Activated T-helper 1 cell treated with Interleukin-2 at 50 U/mL for 16 hours (primary cell): ENCODE results near the gene AIM2.
"Not testable (repeated sequence)": the region's sequence is repeated elsewhere in the genome, so short reads cannot be mapped to it uniquely, and the experiment has no call there.

Experiments
- DNase-seq: peaks from one replicate; pipeline ENCODE4 v3.0.0-alpha.2; 2020; ENCODE audit warnings: low read depth

The AIM2 gene

GRCh38 chr1:159079525-159079924 lies 3.0 kb upstream of the AIM2 start:
- DNase-seq, result no peak

GRCh38 chr1:159077120-159077961 lies 775 bp upstream of the AIM2 start:
- peak; percentile 88 for DNase-seq

- DNase-seq, result no peak
Observed at GRCh38 chr1:159071970-159072582, 4.5 kb downstream of the AIM2 start.

- no peak for DNase-seq
Observed at GRCh38 chr1:159068886-159069285, 7.7 kb downstream of the AIM2 start.

GRCh38 chr1:159067699-159068621 lies 8.6 kb downstream of the AIM2 start:
- DNase-seq, result no peak

- DNase-seq, result no peak
Observed at GRCh38 chr1:159066108-159066507, 10.5 kb downstream of the AIM2 start.

GRCh38 chr1:159065106-159065505 lies 11.5 kb downstream of the AIM2 start:
- DNase-seq, result no peak

GRCh38 chr1:159058751-159059150 lies 17.8 kb downstream of the AIM2 start:
- no peak for DNase-seq

GRCh38 chr1:159056069-159056698 lies 20.4 kb downstream of the AIM2 start:
- no peak for DNase-seq

- no peak for DNase-seq
Observed at GRCh38 chr1:159055181-159055641, 21.4 kb downstream of the AIM2 start.

- no peak for DNase-seq
Observed at GRCh38 chr1:159054427-159054826, 22.1 kb downstream of the AIM2 start.

GRCh38 chr1:159051436-159051835 lies 25.1 kb downstream of the AIM2 start:
- DNase-seq, result no peak

GRCh38 chr1:159046486-159046885 lies 30.1 kb downstream of the AIM2 start:
- DNase-seq, result not testable (repeated sequence)

- DNase-seq, result no peak
Observed at GRCh38 chr1:159040893-159041724, 35.5 kb downstream of the AIM2 start.

GRCh38 chr1:159040206-159040605 lies 36.4 kb downstream of the AIM2 start:
- DNase-seq, result no peak

- DNase-seq, result no peak
Observed at GRCh38 chr1:159030877-159031447, 45.6 kb downstream of the AIM2 start.

- no peak for DNase-seq
Observed at GRCh38 chr1:159030311-159030710, 46.3 kb downstream of the AIM2 start.

GRCh38 chr1:159026841-159027240 lies 49.7 kb downstream of the AIM2 start:
- not testable (repeated sequence) for DNase-seq

GRCh38 chr1:159025043-159025442 lies 51.5 kb downstream of the AIM2 start:
- no peak for DNase-seq

- DNase-seq, result no peak
Observed at GRCh38 chr1:159023723-159024122, 52.8 kb downstream of the AIM2 start.
